ENCODE results near the gene FRG2C.
"Not testable (repeated sequence)": the region's sequence is repeated elsewhere in the genome, so short reads cannot be mapped to it uniquely, and the experiment has no call there.

Gene FRG2C

DNA sequence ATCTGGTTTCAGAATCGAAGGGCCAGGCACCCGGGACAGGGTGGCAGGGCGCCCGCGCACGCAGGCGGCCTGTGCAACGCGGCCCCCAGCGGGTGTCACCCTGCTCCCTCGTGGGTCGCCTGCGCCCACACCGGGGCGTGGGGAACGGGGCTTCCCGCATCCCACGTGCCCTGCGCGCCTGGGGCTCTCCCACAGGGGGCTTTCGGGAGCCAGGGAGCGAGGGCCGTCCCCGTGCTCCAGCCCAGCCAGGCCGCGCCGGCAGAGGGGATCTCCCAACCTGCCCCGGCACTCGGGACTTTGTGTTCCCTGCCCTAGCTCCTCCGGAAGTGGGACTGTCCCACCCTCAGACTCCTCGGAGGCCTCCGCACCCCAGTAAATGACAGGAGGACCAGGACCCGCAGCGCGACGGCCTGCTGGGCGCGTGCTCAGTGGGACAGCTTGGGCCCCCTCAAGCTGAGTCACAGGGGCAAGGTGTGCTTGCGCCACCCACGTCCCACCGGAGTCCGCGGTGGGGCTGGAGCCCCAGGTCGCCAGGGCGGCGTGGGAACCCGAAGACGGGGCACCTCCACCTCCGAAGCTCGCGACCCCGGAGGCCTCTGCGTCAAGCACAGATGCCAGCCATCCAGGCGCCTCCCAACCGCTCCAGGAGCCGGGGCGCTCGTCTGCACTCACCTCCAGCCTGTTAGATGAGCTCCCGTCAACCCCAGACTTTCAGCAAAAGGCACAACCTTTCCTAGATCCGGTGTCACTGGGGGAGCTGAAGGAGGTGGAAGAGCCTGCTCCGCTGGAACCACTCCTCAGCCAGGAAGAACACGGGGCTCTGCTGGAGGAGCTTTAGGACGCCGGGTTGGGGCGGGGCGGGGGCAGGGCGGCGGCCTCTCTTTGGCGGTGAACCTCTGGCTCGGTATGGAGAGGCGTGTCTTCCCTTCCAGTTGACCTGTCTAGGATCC lies 5.5 kb downstream of the FRG2C start:
- not testable (repeated sequence) for DNase-seq (ENCODE audit: low read depth, low spot score)

DNA sequence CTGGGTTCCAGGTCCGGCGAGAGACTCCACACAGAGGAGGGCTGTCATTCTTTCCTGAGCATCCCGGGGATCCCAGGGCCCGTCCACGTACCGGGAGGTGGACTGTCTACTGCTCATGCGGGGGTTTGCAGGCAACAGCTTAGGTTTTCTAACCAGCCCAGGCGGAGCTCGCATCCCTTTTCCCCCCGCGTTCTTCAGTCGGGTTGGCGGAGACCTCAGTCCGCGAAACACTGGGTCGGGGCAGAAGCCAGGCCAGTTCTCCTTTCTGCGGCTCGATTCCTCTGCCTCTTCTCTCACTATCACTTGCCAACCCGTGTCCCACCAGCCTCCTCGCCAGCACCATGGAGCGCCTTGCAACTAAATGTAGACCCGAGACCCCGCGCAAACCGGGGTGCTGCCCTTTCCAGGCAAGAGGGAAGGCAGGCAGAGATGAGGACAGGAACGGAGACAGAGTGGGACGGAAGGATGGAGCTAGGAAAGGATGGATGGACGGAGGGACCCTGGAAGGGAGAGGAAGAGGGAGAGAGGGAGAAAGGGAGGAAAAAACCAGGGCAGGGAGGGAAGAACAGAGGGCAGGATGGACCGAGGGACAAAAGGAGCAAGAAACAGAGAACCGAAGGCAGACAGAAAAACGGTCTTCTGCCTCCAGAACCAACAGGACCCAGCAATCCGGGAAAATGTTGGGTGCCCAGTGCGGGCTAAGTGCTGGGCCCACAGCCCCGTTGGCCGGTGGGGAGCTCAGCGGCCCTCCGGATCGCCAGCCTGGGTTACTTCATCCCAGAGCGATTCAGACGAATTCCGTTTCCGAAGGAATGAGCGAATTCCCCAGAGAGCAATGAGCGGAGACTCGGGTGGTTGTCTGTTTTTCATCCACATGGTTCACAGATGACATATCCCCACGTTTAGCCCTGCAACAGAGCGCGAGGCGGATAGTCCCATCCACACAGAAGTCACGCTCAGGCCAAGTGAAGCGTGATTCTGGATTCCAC lies 6.5 kb downstream of the FRG2C start:
- not testable (repeated sequence) for DNase-seq (ENCODE audit: low read depth, low spot score)

DNA sequence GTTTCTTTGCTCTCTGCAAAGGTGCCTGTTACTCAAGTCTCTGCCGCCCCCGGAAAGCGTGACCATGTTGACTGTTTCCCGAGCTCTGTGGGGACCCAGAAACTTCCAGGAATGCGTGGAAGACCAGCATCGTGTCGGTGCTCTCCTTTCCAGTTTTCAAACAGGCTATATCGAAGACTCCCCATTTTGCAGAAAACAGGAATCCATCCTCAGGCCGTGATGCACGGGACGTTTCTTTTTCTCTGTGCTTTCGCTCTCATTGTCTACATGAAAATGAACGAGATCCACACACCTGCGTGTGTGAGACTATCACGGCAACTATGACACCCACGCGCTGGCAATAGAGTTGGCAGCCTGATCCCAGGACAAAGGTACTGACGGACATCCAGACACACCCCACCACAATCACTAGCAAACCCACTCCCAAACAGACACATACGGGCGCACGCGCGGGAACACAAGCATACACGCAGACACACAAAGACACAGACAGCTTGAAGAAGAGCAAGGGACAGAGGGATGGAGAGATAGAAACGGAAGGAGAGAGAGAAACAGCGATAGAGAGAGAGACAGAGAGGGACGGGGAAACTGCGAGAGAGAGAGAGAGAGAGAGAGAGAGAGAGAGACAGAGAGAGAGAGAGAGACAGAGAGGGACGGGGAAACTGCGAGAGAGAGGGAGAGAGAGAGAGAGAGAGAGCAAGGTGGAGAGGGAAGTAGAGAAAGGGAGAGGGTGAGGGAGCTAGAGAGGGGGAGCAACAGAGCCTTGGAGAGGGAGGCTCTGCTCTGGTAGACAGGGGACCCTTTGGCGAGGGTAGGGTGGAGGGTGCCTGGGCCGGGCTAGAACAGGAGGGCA lies 7.4 kb downstream of the FRG2C start:
- DNase-seq (ENCODE audit: low read depth, low spot score), result not testable (repeated sequence)

DNA sequence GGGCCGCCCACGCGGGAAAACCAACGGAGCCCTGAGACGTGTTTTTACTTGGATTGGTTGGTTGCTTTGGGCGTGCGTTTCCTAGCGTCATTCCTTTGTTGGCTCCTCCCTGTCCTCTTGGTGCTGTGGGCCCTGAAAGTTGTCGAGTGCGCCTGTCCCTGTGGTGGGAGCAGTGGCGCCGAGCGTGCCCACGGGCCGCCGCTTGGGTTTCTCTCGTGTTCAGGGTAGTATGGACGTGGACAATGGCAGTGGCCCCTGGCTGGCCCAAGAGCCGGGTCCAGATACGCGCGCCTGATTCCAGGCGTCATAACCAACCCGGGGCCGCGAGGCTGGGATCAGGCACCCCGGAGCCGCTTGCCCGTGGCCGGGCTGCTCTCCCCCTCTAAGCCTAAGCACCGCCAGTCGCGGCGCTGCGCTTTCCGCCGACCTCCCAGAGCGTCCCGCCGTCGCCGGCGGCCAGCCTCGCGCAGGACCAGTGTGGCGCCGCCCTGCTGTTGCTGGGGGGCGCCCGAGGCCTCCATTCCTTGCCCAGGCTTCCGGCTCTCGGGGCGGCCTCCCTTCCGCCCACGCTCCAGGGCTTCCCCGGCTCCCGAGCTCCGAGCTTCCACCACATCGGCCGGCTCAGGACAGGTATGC lies 8.1 kb downstream of the FRG2C start:
- DNase-seq (ENCODE audit: low read depth, low spot score), result not testable (repeated sequence)

DNA sequence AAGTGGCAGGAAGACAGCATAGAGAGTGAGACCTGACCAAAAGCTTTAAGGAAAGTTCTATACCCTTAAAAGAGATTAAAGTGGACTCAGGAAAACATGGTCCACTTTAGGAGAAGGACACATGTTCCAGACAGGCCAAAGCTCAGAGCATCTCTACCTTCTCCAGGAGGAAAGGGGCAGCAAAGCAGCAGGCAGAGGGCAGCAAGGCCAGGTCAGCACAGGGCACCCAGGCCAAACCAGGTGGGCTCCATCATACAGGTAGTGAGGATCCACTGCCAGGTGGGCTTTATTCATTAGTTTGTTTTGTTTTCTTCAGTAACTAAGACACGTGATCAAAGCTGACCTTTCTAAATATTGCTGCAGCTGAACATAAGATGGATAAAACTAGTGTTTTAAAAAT lies 19.8 kb downstream of the FRG2C start:
- DNase-seq (ENCODE audit: low read depth, low spot score), result not testable (repeated sequence)

DNA sequence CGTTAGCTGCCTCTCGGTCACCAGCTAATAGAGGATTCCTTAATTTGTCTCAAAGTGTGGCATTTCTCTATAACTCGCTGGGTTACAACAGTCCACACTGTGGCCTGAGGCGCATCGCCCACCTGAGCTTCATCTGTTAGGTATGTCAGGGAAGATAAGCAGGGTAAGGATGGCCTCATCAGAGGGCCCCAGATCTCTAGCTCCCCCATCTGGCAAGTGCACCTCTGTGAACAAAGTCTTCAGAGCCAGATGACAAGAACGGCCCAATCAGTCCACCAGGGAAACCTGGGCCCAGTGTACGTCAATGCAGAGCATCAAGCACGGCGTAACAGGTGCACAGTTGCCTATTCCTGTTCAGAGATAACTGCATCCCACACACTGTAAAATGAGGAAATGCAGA lies 23.2 kb downstream of the FRG2C start:
- DNase-seq (ENCODE audit: low read depth, low spot score), result no peak

DNA sequence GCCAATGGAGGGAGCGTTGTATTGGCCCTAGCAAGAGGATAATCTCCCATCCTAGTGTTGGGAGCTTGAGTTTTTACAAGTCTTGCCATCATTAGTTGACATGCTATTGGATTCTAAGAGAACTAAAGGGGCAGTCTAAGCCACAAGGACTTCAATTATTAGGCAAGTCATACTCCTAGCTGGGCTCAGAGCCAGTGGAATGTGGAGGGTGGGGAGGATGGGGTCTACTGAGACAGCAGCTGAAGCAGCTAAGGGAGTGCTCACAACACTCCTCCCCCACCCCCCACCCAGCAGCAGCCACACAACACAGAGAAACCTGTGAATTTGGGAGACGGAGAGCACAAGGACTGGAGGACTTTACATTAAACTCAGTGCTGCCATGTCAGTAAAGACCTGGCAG lies 27.9 kb downstream of the FRG2C start:
- DNase-seq (ENCODE audit: low read depth, low spot score), result no peak

Measured in smooth muscle cell of the brain vasculature (primary cell).